ENCODE results near the gene AP4B1.

The AP4B1 gene

GRCh38 chr1:113934511-113935055 is 30.0 kb upstream of the AP4B1 start:
- H3K4me3 ChIP-seq (ENCODE audit: low read depth, low read length), result no peak overlapping the region
- no peak for DNase-seq
- H3K27me3 ChIP-seq (replicated peaks), result no peaks in the 10 kb centered on the region
- in situ Hi-C loops (cut with HindIII; ENCODE audit: low pct_ligation_motif_present, low sequenced_read_pairs), result no loop called here
- TF ChIP-seq, protein P1, sequence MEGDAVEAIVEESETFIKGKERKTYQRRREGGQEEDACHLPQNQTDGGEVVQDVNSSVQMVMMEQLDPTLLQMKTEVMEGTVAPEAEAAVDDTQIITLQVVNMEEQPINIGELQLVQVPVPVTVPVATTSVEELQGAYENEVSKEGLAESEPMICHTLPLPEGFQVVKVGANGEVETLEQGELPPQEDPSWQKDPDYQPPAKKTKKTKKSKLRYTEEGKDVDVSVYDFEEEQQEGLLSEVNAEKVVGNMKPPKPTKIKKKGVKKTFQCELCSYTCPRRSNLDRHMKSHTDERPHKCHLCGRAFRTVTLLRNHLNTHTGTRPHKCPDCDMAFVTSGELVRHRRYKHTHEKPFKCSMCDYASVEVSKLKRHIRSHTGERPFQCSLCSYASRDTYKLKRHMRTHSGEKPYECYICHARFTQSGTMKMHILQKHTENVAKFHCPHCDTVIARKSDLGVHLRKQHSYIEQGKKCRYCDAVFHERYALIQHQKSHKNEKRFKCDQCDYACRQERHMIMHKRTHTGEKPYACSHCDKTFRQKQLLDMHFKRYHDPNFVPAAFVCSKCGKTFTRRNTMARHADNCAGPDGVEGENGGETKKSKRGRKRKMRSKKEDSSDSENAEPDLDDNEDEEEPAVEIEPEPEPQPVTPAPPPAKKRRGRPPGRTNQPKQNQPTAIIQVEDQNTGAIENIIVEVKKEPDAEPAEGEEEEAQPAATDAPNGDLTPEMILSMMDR (IDR thresholded peaks at IDR 0.05; ENCODE audit: low read depth, low read length, missing control alignments), result no peak
- no peak overlapping the region for H3K27ac ChIP-seq
- H3K36me3 ChIP-seq (replicated peaks), result no peaks in the 10 kb centered on the region

DNA sequence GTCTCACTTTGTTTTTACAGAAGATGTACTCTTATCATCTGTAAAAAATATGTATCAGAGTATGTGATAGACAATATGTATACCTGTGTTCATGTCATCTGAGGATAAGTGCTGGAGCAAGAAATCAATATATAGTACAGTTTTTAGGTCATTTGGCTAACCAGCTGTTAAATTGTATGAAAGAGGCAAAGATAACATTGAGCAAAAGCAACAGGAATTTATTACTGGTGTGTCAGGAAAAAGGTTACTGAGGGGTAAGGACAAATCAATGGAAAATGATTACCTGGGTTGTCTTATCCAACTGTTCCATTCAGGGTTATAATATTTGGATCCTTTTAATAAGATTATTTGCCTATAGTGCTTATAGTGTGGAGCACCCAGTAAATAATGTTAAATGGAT is 29.4 kb upstream of the AP4B1 start:
- Histone ChIP-seq H3K27me3 (replicated peaks) (no peaks in the 10 kb centered on the region), H3K36me3 (replicated peaks) (no peaks in the 10 kb centered on the region), H3K4me3 (ENCODE audit: low read depth, low read length) (no peak overlapping the region), H3K27ac (no peak overlapping the region)
- DNase-seq, result no peak
- TF ChIP-seq, protein P1 (IDR thresholded peaks at IDR 0.05; ENCODE audit: low read depth, low read length, missing control alignments), result no peak
- in situ Hi-C loops (cut with HindIII; ENCODE audit: low pct_ligation_motif_present, low sequenced_read_pairs), result no loop called here

- no peaks in the 10 kb centered on the region for H3K27me3 ChIP-seq (replicated peaks)
- H3K4me3 ChIP-seq (ENCODE audit: low read depth, low read length), result peak overlapping the region; percentile 95
- peak; percentile 21 for DNase-seq
- peak overlapping the region; percentile 87 for H3K27ac ChIP-seq
- in situ Hi-C loops (cut with HindIII; ENCODE audit: low pct_ligation_motif_present, low sequenced_read_pairs), result no loop called here
- TF ChIP-seq, protein P1 (IDR thresholded peaks at IDR 0.05; ENCODE audit: low read depth, low read length, missing control alignments), result no peak
- no peaks in the 10 kb centered on the region for H3K36me3 ChIP-seq (replicated peaks)
Observed at GRCh38 chr1:113931451-113931851, 26.9 kb upstream of the AP4B1 start.

- Histone ChIP-seq H3K27me3 (replicated peaks) (no peaks in the 10 kb centered on the region), H3K36me3 (replicated peaks) (no peaks in the 10 kb centered on the region), H3K4me3 (ENCODE audit: low read depth, low read length) (peak overlapping the region; percentile 95), H3K27ac (peak overlapping the region; percentile 87)
- TF ChIP-seq, protein P1 (IDR thresholded peaks at IDR 0.05; ENCODE audit: low read depth, low read length, missing control alignments), result no peak
- DNase-seq, result peak; percentile 81
- in situ Hi-C loops (cut with HindIII; ENCODE audit: low pct_ligation_motif_present, low sequenced_read_pairs), result no loop called here
Observed at GRCh38 chr1:113930499-113931161, 26.0 kb upstream of the AP4B1 start.

- peak overlapping the region; percentile 95 for H3K4me3 ChIP-seq (ENCODE audit: low read depth, low read length)
- H3K36me3 ChIP-seq (replicated peaks), result no peaks in the 10 kb centered on the region
- H3K27me3 ChIP-seq (replicated peaks), result no peaks in the 10 kb centered on the region
- in situ Hi-C loops (cut with HindIII; ENCODE audit: low pct_ligation_motif_present, low sequenced_read_pairs), result no loop called here
- DNase-seq, result peak; percentile 22
- TF ChIP-seq, protein P1 (IDR thresholded peaks at IDR 0.05; ENCODE audit: low read depth, low read length, missing control alignments), result no peak
- peak overlapping the region; percentile 87 for H3K27ac ChIP-seq
Observed at GRCh38 chr1:113929750-113930498, 25.3 kb upstream of the AP4B1 start.

Data from brain microvascular endothelial cell (primary cell).